ENCODE results near the gene ARHGAP40.

The ARHGAP40 gene

DNA sequence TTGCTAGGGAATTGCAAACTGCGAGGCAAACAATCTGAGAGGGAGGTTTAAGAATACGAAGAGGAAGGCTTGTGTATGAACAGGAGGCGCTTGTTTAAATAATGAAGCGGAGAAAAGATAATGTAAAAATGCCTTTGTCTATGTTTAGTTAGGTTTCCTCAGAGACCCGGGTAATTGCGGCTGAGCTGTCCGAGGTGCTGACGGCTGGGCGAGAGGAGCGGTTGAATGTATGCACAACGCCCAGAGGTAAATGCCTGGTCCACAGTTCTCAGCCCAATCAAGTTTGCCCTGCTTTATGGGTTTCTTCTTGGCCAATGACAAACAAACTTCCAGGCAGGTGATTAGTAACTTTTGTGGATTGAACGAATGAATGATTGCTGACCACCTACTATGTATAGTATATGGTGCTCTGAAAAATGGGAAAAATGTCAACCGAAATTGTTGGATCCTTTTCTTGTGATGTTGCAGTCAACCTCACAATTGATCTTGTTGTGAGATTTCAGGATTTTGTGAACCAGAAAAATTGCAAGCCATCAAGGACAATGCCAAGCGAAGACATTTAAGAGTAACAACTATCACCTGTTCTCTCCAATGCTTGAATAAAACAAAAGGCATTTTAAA lies 84.4 kb downstream of the ARHGAP40 start:
- DNase-seq: peak; percentile 43
- no peak overlapping the region for H3K4ac ChIP-seq (ENCODE audit: low read depth in 1 of 2, low read length in 2 of 2)
- no peak overlapping the region for H2BK5ac ChIP-seq (ENCODE audit: low read depth, low read length, poor library complexity, severe bottlenecking)
- no peaks in the 10 kb centered on the region for H3K79me1 ChIP-seq (replicated peaks; ENCODE audit: low read length, poor library complexity, severe bottlenecking)
- no peak overlapping the region for H3K27ac ChIP-seq (ENCODE audit: low read length, poor library complexity, severe bottlenecking)
- no peak overlapping the region for H2BK120ac ChIP-seq (ENCODE audit: low read depth, low read length)
- H3K4me2 ChIP-seq (ENCODE audit: low read length, poor library complexity, severe bottlenecking): no peak overlapping the region
- H3K27me3 ChIP-seq (ENCODE audit: control insufficient read depth in 1 of 2, insufficient read depth in 1 of 2, low read length in 2 of 2): peaks cover 15 to 42% of the 10 kb centered on the region in 2 experiments
- H3K14ac ChIP-seq (ENCODE audit: low read length in 2 of 2): no peak overlapping the region
- H3K23ac ChIP-seq (ENCODE audit: low read length in 2 of 2): no peak overlapping the region
- no peak overlapping the region for H2BK12ac ChIP-seq (ENCODE audit: low read length in 2 of 2)
- H4K8ac ChIP-seq (ENCODE audit: low read length): no peak overlapping the region
- H3K36me3 ChIP-seq (ENCODE audit: control insufficient read depth in 1 of 2, insufficient read depth in 2 of 2, low read depth in 1 of 2, low read length in 2 of 2): no peaks in the 10 kb centered on the region
- no peak overlapping the region for H2AK5ac ChIP-seq (ENCODE audit: low read length, severe bottlenecking)
- H2BK15ac ChIP-seq (ENCODE audit: low read depth, poor library complexity, severe bottlenecking): no peak overlapping the region
- H4K91ac ChIP-seq (ENCODE audit: low read length): no peak overlapping the region
- no peak overlapping the region for H2AFZ ChIP-seq (ENCODE audit: low read depth, low read length)
- H3K9ac ChIP-seq (ENCODE audit: low read length): no peak overlapping the region
- 15% methylated on average over 13 of the region's 14 CpGs for WGBS
- no peaks in the 10 kb centered on the region for H3K4me1 ChIP-seq (ENCODE audit: control insufficient read depth, insufficient read depth, low read depth, low read length)
- H3K9me3 ChIP-seq (ENCODE audit: control insufficient read depth, low read length): no peaks in the 10 kb centered on the region
- no peak overlapping the region for H3K18ac ChIP-seq (ENCODE audit: low read depth in 1 of 2, low read length in 2 of 2)
- no peak overlapping the region for H3K4me3 ChIP-seq (ENCODE audit: insufficient read depth in 1 of 2, low read depth in 1 of 2, low read length in 2 of 2)

DNA sequence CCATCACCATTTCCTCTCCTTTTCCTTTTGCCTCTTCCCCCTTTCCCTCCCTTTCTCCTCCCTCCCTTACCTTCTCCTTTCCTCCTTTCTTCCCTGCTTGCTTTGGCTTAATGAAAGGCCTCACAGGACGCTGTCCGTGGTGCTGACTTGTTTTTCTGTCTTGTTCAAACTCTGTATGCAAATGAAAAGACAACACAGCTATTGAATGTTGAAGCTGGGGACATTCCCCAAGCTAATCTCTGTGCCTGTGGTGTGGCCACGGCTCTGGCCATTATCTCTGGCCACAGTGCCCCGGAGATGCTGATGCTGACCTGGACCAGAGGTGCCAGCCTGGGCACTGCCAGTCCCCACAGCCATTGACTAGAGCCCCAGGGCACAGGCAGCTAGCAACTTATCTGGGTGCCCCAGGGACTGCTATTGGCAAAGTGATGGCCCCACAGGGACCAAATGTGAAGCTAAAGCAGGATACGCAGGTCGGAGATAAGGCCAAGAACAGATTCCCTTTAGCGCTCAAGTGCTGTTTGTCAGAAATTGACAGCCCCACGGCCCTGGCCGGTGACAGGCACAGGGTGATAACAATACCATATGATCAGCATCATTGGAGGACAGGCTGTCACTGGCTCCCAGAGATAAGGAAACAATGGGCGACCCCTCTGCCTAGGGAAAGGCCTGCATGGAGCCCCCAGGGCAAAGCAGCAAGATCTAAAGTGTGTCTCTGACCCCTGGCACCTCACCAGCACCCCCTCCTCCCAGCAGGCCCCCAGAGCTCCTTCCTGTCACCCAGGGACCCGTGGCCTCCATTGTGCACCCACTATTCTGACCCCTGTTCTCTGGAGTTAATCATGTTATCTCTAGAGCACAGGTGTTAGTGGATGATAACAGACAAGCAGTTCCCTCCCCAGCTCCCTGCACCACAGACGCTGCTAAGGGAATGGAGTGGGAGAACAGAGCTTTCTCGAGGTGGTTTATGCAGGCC lies 91.1 kb downstream of the ARHGAP40 start:
- WGBS: 35% methylated on average over 11 of the region's 13 CpGs

DNA sequence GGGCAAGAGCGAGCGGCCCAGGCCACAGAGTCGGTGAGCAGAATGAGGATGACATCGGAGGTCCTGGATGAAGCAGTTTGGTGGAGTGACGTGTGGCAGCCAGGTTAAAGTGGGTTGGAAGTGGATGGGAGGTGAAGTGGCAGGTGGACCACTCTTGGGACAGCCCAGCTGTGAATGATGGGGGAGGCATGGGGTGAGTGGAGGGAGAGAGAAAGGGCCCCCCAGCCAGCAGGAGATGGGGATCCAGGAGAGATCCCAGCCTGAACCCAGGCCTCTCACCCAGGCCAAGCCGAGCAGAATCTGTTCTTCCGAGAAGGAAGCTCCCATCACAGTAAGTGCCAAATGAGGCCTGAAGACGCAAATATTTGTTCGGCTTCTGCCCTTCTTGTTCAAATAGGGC lies 95.7 kb downstream of the ARHGAP40 start:
- H3K9me3 ChIP-seq (ENCODE audit: control insufficient read depth, low read length): no peaks in the 10 kb centered on the region
- no peak overlapping the region for H4K91ac ChIP-seq (ENCODE audit: low read length)
- H3K18ac ChIP-seq (ENCODE audit: low read depth in 1 of 2, low read length in 2 of 2): no peak overlapping the region
- H3K27me3 ChIP-seq (ENCODE audit: control insufficient read depth in 1 of 2, insufficient read depth in 1 of 2, low read length in 2 of 2): peaks cover 40 to 47% of the 10 kb centered on the region in 2 experiments
- H3K27ac ChIP-seq (ENCODE audit: low read length, poor library complexity, severe bottlenecking): no peak overlapping the region
- no peak for DNase-seq
- H2BK15ac ChIP-seq (ENCODE audit: low read depth, poor library complexity, severe bottlenecking): no peak overlapping the region
- no peak overlapping the region for H4K8ac ChIP-seq (ENCODE audit: low read length)
- H3K14ac ChIP-seq (ENCODE audit: low read length in 2 of 2): no peak overlapping the region
- H2BK12ac ChIP-seq (ENCODE audit: low read length in 2 of 2): no peak overlapping the region
- H3K23ac ChIP-seq (ENCODE audit: low read length in 2 of 2): no peak overlapping the region
- H3K36me3 ChIP-seq (ENCODE audit: control insufficient read depth in 1 of 2, insufficient read depth in 2 of 2, low read depth in 1 of 2, low read length in 2 of 2): no peaks in the 10 kb centered on the region
- H2BK120ac ChIP-seq (ENCODE audit: low read depth, low read length): no peak overlapping the region
- WGBS: 80% methylated on average over 9 of the region's 9 CpGs
- H3K9ac ChIP-seq (ENCODE audit: low read length): no peak overlapping the region
- H3K79me1 ChIP-seq (replicated peaks; ENCODE audit: low read length, poor library complexity, severe bottlenecking): no peaks in the 10 kb centered on the region
- H3K4ac ChIP-seq (ENCODE audit: low read depth in 1 of 2, low read length in 2 of 2): no peak overlapping the region
- no peak overlapping the region for H3K4me3 ChIP-seq (ENCODE audit: insufficient read depth in 1 of 2, low read depth in 1 of 2, low read length in 2 of 2)
- H2AFZ ChIP-seq (ENCODE audit: low read depth, low read length): no peak overlapping the region
- no peak overlapping the region for H2AK5ac ChIP-seq (ENCODE audit: low read length, severe bottlenecking)
- H3K4me2 ChIP-seq (ENCODE audit: low read length, poor library complexity, severe bottlenecking): no peak overlapping the region
- no peaks in the 10 kb centered on the region for H3K4me1 ChIP-seq (ENCODE audit: control insufficient read depth, insufficient read depth, low read depth, low read length)
- H2BK5ac ChIP-seq (ENCODE audit: low read depth, low read length, poor library complexity, severe bottlenecking): no peak overlapping the region

More for the DNA sequence above, 91.1 kb downstream of the ARHGAP40 start:
- no peak overlapping the region for H2BK15ac ChIP-seq (ENCODE audit: low read depth, poor library complexity, severe bottlenecking)
- H4K8ac ChIP-seq (ENCODE audit: low read length): no peak overlapping the region
- H3K27ac ChIP-seq (ENCODE audit: low read length, poor library complexity, severe bottlenecking): no peak overlapping the region
- H2BK12ac ChIP-seq (ENCODE audit: low read length in 2 of 2): no peak overlapping the region
- H3K23ac ChIP-seq (ENCODE audit: low read length in 2 of 2): no peak overlapping the region
- no peak overlapping the region for H3K18ac ChIP-seq (ENCODE audit: low read depth in 1 of 2, low read length in 2 of 2)
- no peak overlapping the region for H3K9ac ChIP-seq (ENCODE audit: low read length)
- H4K91ac ChIP-seq (ENCODE audit: low read length): no peak overlapping the region
- H3K36me3 ChIP-seq (ENCODE audit: control insufficient read depth in 1 of 2, insufficient read depth in 2 of 2, low read depth in 1 of 2, low read length in 2 of 2): no peaks in the 10 kb centered on the region
- H3K4ac ChIP-seq (ENCODE audit: low read depth in 1 of 2, low read length in 2 of 2): no peak overlapping the region
- H3K9me3 ChIP-seq (ENCODE audit: control insufficient read depth, low read length): no peaks in the 10 kb centered on the region
- H2AFZ ChIP-seq (ENCODE audit: low read depth, low read length): no peak overlapping the region
- H3K27me3 ChIP-seq (ENCODE audit: control insufficient read depth in 1 of 2, insufficient read depth in 1 of 2, low read length in 2 of 2): peaks cover 17 to 35% of the 10 kb centered on the region in 2 experiments
- H3K14ac ChIP-seq (ENCODE audit: low read length in 2 of 2): no peak overlapping the region
- H3K4me3 ChIP-seq (ENCODE audit: insufficient read depth in 1 of 2, low read depth in 1 of 2, low read length in 2 of 2): no peak overlapping the region
- no peak overlapping the region for H2BK5ac ChIP-seq (ENCODE audit: low read depth, low read length, poor library complexity, severe bottlenecking)
- peak; percentile 70 for DNase-seq
- no peaks in the 10 kb centered on the region for H3K79me1 ChIP-seq (replicated peaks; ENCODE audit: low read length, poor library complexity, severe bottlenecking)
- no peak overlapping the region for H3K4me2 ChIP-seq (ENCODE audit: low read length, poor library complexity, severe bottlenecking)
- no peak overlapping the region for H2BK120ac ChIP-seq (ENCODE audit: low read depth, low read length)
- no peak overlapping the region for H2AK5ac ChIP-seq (ENCODE audit: low read length, severe bottlenecking)
- no peaks in the 10 kb centered on the region for H3K4me1 ChIP-seq (ENCODE audit: control insufficient read depth, insufficient read depth, low read depth, low read length)

DNA sequence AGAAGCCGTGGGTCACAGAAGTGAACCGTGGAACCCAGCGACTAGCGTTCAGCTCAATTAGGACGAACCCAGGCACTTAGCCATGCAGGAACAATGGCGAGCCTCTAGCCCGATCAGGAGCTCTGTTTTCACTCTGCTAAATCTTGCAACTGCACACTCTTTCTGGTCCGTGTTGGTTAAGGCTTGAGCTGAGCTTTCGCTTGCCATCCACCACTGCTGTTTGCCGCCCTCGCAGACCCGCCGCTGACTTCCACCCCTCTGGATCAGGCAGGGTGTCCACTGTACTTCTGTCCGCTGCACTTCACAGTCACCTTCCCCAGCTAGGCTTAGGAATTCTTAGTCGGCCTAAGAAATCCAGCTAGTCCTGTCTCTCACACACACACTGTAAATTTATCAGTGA lies 96.9 kb downstream of the ARHGAP40 start:
- Histone ChIP-seq H2BK120ac (ENCODE audit: low read depth, low read length) (no peak overlapping the region), H4K8ac (ENCODE audit: low read length) (no peak overlapping the region), H4K91ac (ENCODE audit: low read length) (no peak overlapping the region), H3K4me2 (ENCODE audit: low read length, poor library complexity, severe bottlenecking) (no peak overlapping the region), H3K79me1 (replicated peaks; ENCODE audit: low read length, poor library complexity, severe bottlenecking) (no peaks in the 10 kb centered on the region), H3K18ac (ENCODE audit: low read depth in 1 of 2, low read length in 2 of 2) (no peak overlapping the region), H2AK5ac (ENCODE audit: low read length, severe bottlenecking) (no peak overlapping the region), H3K23ac (ENCODE audit: low read length in 2 of 2) (no peak overlapping the region), H3K14ac (ENCODE audit: low read length in 2 of 2) (no peak overlapping the region), H3K4ac (ENCODE audit: low read depth in 1 of 2, low read length in 2 of 2) (no peak overlapping the region), H3K9ac (ENCODE audit: low read length) (no peak overlapping the region), H2BK15ac (ENCODE audit: low read depth, poor library complexity, severe bottlenecking) (no peak overlapping the region), H3K27ac (ENCODE audit: low read length, poor library complexity, severe bottlenecking) (no peak overlapping the region), H3K4me3 (ENCODE audit: insufficient read depth in 1 of 2, low read depth in 1 of 2, low read length in 2 of 2) (no peak overlapping the region), H3K27me3 (ENCODE audit: control insufficient read depth in 1 of 2, insufficient read depth in 1 of 2, low read length in 2 of 2) (peaks cover 52 to 60% of the 10 kb centered on the region in 2 experiments), H2AFZ (ENCODE audit: low read depth, low read length) (no peak overlapping the region), H3K36me3 (ENCODE audit: control insufficient read depth in 1 of 2, insufficient read depth in 2 of 2, low read depth in 1 of 2, low read length in 2 of 2) (no peaks in the 10 kb centered on the region), H2BK12ac (ENCODE audit: low read length in 2 of 2) (no peak overlapping the region), H2BK5ac (ENCODE audit: low read depth, low read length, poor library complexity, severe bottlenecking) (no peak overlapping the region), H3K9me3 (ENCODE audit: control insufficient read depth, low read length) (no peaks in the 10 kb centered on the region), H3K4me1 (ENCODE audit: control insufficient read depth, insufficient read depth, low read depth, low read length) (no peaks in the 10 kb centered on the region)
- 82% methylated on average over 14 of the region's 15 CpGs for WGBS
- no peak for DNase-seq
